Lower leg skin (tissue), 3 donors: ENCODE measurements around the gene DIP2C.

Experiments used
- CTCF ChIP-seq, 3 donors: fragments of 450-650 bp; IDR thresholded peaks; one replicate each; pipeline ENCODE4 v1.5.1; 2016; ENCODE audit warnings: antibody characterized with exemption in 3 of 3, mild to moderate bottlenecking in 3 of 3, moderate library complexity in 2 of 3
- POLR2A ChIP-seq, 2 donors: fragments of 450-650 bp; IDR thresholded peaks; one replicate each; pipeline ENCODE4 v1.6.1; 2016 to 2017; ENCODE audit warnings: antibody characterized with exemption in 2 of 2, mild to moderate bottlenecking in 1 of 2, moderate library complexity in 1 of 2

GRCh38 chr10:534047-534566 is 155.4 kb downstream of the DIP2C start:
- TF ChIP-seq CTCF (IDR thresholded peaks at IDR 0.05), result no peak
- TF ChIP-seq POLR2A (IDR thresholded peaks at IDR 0.05), result no peak
